ENCODE measurements around the gene DBH.

- TF ChIP-seq, protein P1, sequence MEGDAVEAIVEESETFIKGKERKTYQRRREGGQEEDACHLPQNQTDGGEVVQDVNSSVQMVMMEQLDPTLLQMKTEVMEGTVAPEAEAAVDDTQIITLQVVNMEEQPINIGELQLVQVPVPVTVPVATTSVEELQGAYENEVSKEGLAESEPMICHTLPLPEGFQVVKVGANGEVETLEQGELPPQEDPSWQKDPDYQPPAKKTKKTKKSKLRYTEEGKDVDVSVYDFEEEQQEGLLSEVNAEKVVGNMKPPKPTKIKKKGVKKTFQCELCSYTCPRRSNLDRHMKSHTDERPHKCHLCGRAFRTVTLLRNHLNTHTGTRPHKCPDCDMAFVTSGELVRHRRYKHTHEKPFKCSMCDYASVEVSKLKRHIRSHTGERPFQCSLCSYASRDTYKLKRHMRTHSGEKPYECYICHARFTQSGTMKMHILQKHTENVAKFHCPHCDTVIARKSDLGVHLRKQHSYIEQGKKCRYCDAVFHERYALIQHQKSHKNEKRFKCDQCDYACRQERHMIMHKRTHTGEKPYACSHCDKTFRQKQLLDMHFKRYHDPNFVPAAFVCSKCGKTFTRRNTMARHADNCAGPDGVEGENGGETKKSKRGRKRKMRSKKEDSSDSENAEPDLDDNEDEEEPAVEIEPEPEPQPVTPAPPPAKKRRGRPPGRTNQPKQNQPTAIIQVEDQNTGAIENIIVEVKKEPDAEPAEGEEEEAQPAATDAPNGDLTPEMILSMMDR (conservative IDR thresholded peaks at IDR 0.05; ENCODE audit: low read depth, low read length), result no peak
- TF ChIP-seq EZH2 (IDR thresholded peaks at IDR 0.05; ENCODE audit: borderline replicate concordance, low read depth, low read length, poor library complexity, severe bottlenecking), result no peak
Observed at GRCh38 chr9:133607381-133607780, 28.8 kb upstream of the DBH start.
